Suprapubic skin (tissue), 4 donors: Measurements from ENCODE around the gene FGF11. TPM values are rescaled to one million over a fixed set of nuclear protein-coding genes. Genes with fewer than 3 reads are reported as not detected.
"Not testable (repeated sequence)": the region's sequence is repeated elsewhere in the genome, so short reads cannot be mapped to it uniquely, and the experiment has no call there.

Experiments
- DNase-seq, 2 donors: peaks; one replicate each; pipeline ENCODE4 v3.0.0-alpha.2; 2019; ENCODE audit warnings: low spot score in 2 of 2
- H3K27ac ChIP-seq: fragments of 200-600 bp; sonication (generic); one replicate; pipeline ENCODE4 v1.5.1; 2019
- H3K27me3 ChIP-seq: fragments of 200-600 bp; sonication (generic); one replicate; pipeline ENCODE4 v1.5.1; 2019
- H3K36me3 ChIP-seq: fragments of 200-600 bp; sonication (generic); one replicate; pipeline ENCODE4 v1.5.1; 2019
- H3K4me1 ChIP-seq: fragments of 200-600 bp; sonication (generic); one replicate; pipeline ENCODE4 v1.5.1; 2019
- H3K4me3 ChIP-seq: fragments of 200-600 bp; sonication (generic); one replicate; pipeline ENCODE4 v1.5.1; 2019; ENCODE audit warnings: mild to moderate bottlenecking
- H3K9me3 ChIP-seq: fragments of 200-600 bp; sonication (generic); one replicate; pipeline ENCODE4 v1.5.1; 2019
- CTCF ChIP-seq, 2 donors: fragments of 200-600 bp in 1 of 2; fragments of 450-650 bp in 1 of 2; sonication (generic) in 1 of 2; IDR thresholded peaks; one replicate each; pipeline ENCODE4 v1.5.1; 2016 to 2019; ENCODE audit warnings: antibody characterized with exemption in 2 of 2, mild to moderate bottlenecking in 1 of 2, moderate library complexity in 1 of 2
- EP300 ChIP-seq: sonication (generic); formaldehyde crosslinking; IDR thresholded peaks from one replicate; pipeline ENCODE4 v1.6.1; 2017; ENCODE audit warnings: antibody characterized with exemption
- POLR2A ChIP-seq, 2 donors: fragments of 450-650 bp; IDR thresholded peaks; one replicate each; pipeline ENCODE4 v1.6.1; 2017; ENCODE audit warnings: antibody characterized with exemption in 2 of 2, mild to moderate bottlenecking in 2 of 2, moderate library complexity in 2 of 2
- POLR2AphosphoS5 ChIP-seq, 3 donors: sonication (generic); formaldehyde crosslinking; IDR thresholded peaks; one replicate each; pipeline ENCODE4 v1.6.1; 2017; ENCODE audit warnings: antibody characterized with exemption in 3 of 3
- WGBS: methylation state at CpG from one replicate; pipeline ENCODE4 v1.1.5; 2018; 5-methylcytosine and 5-hydroxymethylcytosine counted together
- total RNA-seq, 4 donors: library from RNA; depleted of rRNA; stranded (reverse); fragments of >200 nt; gene quantifications; one replicate each; pipeline ENCODE4 v1.1.0, GENCODE V29; 2016

FGF11 gene
- total RNA-seq, 4 donors from 2014 or later = 10.3 to 28.5 (median 12.5) TPM

- DNase-seq = no peak
- Histone ChIP-seq H3K27ac (no peak overlapping the region), H3K4me1 (peaks cover 25% of the 10 kb centered on the region), H3K4me3 (no peak overlapping the region), H3K36me3 (peaks cover 14% of the 10 kb centered on the region), H3K9me3 (no peaks in the 10 kb centered on the region), H3K27me3 (no peaks in the 10 kb centered on the region)
- TF ChIP-seq POLR2AphosphoS5 (IDR thresholded peaks at IDR 0.05) = no peak
- no peak for TF ChIP-seq EP300
- TF ChIP-seq CTCF (IDR thresholded peaks at IDR 0.05) = no peak
- no peak for TF ChIP-seq POLR2A (IDR thresholded peaks at IDR 0.05)
- WGBS = 87% methylated on average over 12 of the region's 12 CpGs
These were observed 29.6 kb downstream of the FGF11 start for GRCh38 chr17:7468804-7469389.

GRCh38 chr17:7469843-7470242 lies 30.5 kb downstream of the FGF11 start:
- H3K4me1 ChIP-seq = peaks cover 25% of the 10 kb centered on the region
- WGBS = 91% methylated on average over 12 of the region's 12 CpGs
- not testable (repeated sequence) for H3K27ac ChIP-seq, DNase-seq, H3K27me3 ChIP-seq, H3K9me3 ChIP-seq, H3K4me3 ChIP-seq
- H3K36me3 ChIP-seq = peaks cover 13% of the 10 kb centered on the region

GRCh38 chr17:7470457-7470973 lies 31.2 kb downstream of the FGF11 start:
- H3K9me3 ChIP-seq, H3K27me3 ChIP-seq, H3K36me3 ChIP-seq, H3K4me3 ChIP-seq, DNase-seq, H3K27ac ChIP-seq: not testable (repeated sequence)
- H3K4me1 ChIP-seq = peaks cover 32% of the 10 kb centered on the region
- 74% methylated on average over 8 of the region's 8 CpGs for WGBS

- no peak for DNase-seq
- Histone ChIP-seq H3K4me3 (no peak overlapping the region), H3K9me3 (no peaks in the 10 kb centered on the region), H3K36me3 (no peaks in the 10 kb centered on the region), H3K4me1 (peaks cover 37% of the 10 kb centered on the region), H3K27me3 (no peaks in the 10 kb centered on the region), H3K27ac (no peak overlapping the region)
- WGBS = 80% methylated on average over 2 of the region's 2 CpGs
- no peak for TF ChIP-seq POLR2AphosphoS5 (IDR thresholded peaks at IDR 0.05)
- TF ChIP-seq POLR2A (IDR thresholded peaks at IDR 0.05) = no peak
- no peak for TF ChIP-seq EP300
- no peak for TF ChIP-seq CTCF (IDR thresholded peaks at IDR 0.05)
These were observed 32.4 kb downstream of the FGF11 start for GRCh38 chr17:7471729-7472128.

GRCh38 chr17:7474767-7475166 lies 35.5 kb downstream of the FGF11 start:
- not testable (repeated sequence) for DNase-seq, H3K4me3 ChIP-seq, H3K9me3 ChIP-seq, H3K36me3 ChIP-seq, H3K27me3 ChIP-seq
- Histone ChIP-seq H3K4me1 (peaks cover 50% of the 10 kb centered on the region), H3K27ac (peak overlapping the region; percentile 100)
- WGBS = 65% methylated on average over 8 of the region's 8 CpGs

GRCh38 chr17:7475764-7476422 lies 36.6 kb downstream of the FGF11 start:
- Histone ChIP-seq H3K4me3 (peak overlapping the region; percentile 5), H3K9me3 (no peaks in the 10 kb centered on the region), H3K36me3 (no peaks in the 10 kb centered on the region), H3K27ac (peak overlapping the region; percentile 100), H3K27me3 (no peaks in the 10 kb centered on the region), H3K4me1 (peaks cover 58% of the 10 kb centered on the region)
- DNase-seq = no peak
- WGBS = 42% methylated on average over 15 of the region's 15 CpGs
- TF ChIP-seq POLR2A (IDR thresholded peaks at IDR 0.05) (no peak), POLR2AphosphoS5 (IDR thresholded peaks at IDR 0.05) (peak in 1 of 3 donors; percentile 64)

GRCh38 chr17:7476494-7476893 lies 37.2 kb downstream of the FGF11 start:
- no peaks in the 10 kb centered on the region for H3K9me3 ChIP-seq
- 9% methylated on average over 3 of the region's 3 CpGs for WGBS
- DNase-seq = no peak
- peaks cover 54% of the 10 kb centered on the region for H3K4me1 ChIP-seq
- H3K27ac ChIP-seq = peak overlapping the region; percentile 100
- H3K27me3 ChIP-seq = no peaks in the 10 kb centered on the region
- H3K36me3 ChIP-seq = no peaks in the 10 kb centered on the region
- no peak for TF ChIP-seq CTCF (IDR thresholded peaks at IDR 0.05)
- TF ChIP-seq POLR2AphosphoS5 (IDR thresholded peaks at IDR 0.05) = no peak
- TF ChIP-seq EP300 = no peak
- TF ChIP-seq POLR2A (IDR thresholded peaks at IDR 0.05) = no peak
- peak overlapping the region; percentile 5 for H3K4me3 ChIP-seq
